Ovary (tissue), 3 donors: ENCODE data around the gene SFSWAP.

Experiments
- POLR2A ChIP-seq: fragments of 450-650 bp; IDR thresholded peaks from one replicate; pipeline ENCODE4 v1.6.1; 2017; ENCODE audit warnings: antibody characterized with exemption, mild to moderate bottlenecking, moderate library complexity
- TF ChIP-seq, protein P1 (sequence below), 3 donors: fragments of 450-650 bp in 2 of 3; fragments of 200-600 bp in 1 of 3; IDR thresholded peaks; one replicate each; pipeline versions ENCODE4 v1.5.1 to v1.8.0; 2016 to 2022; ENCODE audit warnings: antibody characterized with exemption in 3 of 3, mild to moderate bottlenecking in 1 of 3
- donor health status: DM: no; HTN: no; CAD: no.

DNA sequence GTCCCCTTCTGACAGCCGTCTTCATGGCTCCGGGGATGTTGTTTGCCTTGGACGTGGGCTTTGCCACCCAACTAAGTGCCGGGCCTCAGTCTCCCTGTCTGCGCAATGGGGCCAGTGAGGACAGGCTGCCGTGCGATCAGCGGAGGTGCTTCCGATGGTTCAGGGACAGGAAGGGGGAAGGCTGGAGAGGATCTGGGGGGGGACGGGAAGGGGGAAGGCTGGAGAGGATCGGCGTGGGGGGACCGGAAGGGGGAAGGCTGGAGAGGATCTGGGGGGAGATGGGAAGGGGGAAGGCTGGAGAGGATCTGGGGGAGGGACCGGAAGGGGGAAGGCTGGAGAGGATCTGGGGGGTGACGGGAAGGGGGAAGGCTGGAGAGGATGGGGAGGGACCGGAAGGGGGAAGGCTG, 120.7 kb downstream of the SFSWAP start:
- TF ChIP-seq POLR2A: no peak
- TF ChIP-seq, protein P1, sequence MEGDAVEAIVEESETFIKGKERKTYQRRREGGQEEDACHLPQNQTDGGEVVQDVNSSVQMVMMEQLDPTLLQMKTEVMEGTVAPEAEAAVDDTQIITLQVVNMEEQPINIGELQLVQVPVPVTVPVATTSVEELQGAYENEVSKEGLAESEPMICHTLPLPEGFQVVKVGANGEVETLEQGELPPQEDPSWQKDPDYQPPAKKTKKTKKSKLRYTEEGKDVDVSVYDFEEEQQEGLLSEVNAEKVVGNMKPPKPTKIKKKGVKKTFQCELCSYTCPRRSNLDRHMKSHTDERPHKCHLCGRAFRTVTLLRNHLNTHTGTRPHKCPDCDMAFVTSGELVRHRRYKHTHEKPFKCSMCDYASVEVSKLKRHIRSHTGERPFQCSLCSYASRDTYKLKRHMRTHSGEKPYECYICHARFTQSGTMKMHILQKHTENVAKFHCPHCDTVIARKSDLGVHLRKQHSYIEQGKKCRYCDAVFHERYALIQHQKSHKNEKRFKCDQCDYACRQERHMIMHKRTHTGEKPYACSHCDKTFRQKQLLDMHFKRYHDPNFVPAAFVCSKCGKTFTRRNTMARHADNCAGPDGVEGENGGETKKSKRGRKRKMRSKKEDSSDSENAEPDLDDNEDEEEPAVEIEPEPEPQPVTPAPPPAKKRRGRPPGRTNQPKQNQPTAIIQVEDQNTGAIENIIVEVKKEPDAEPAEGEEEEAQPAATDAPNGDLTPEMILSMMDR (IDR thresholded peaks at IDR 0.05): no peak
